ENCODE data around the gene BUD13.

DNA sequence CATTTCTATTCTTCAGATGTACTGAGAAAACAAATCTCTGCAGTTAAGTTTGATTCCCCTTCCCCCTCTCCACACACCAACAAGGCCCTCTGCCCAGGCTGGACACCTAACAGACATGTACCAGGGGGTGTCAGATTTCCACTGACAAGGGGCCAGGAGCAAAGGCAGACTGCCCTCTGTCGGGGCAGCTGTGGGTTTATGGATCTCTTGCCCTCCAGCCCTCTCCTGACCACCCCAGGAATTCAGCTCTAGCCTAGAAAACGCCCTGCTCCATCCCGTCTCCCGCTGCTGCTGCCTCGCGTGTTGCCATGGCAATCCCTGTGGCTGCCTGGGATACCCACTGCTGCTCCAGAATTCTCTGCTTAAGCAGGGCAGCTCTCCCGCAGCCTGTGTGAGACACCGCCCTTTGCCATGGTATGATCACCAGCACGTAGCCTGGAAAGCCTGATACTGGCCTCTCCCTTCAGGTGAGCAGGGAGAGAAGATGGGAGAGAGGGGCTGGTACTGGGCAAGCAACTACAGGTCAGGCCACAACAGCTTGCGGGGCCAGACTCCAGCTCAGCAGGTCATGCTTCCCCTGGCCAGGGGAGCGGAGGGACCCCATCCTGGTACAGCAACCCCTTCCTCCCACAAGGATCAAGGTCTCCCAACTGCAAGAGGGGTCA lies 41.6 kb downstream of the BUD13 start:
- TF ChIP-seq JUN (IDR thresholded peaks at IDR 0.05) (no peak), RAD21 (conservative IDR thresholded peaks at IDR 0.05 in 1 of 2, IDR thresholded peaks at IDR 0.05 in 1 of 2) (no peak), BHLHE40 (IDR thresholded peaks at IDR 0.05; ENCODE audit: low read depth, low read length) (no peak), ZNF302 (CRISPR knock-in tag; IDR thresholded peaks at IDR 0.05) (no peak), RFX5 (IDR thresholded peaks at IDR 0.05) (no peak)
- TF ChIP-seq, protein P1, sequence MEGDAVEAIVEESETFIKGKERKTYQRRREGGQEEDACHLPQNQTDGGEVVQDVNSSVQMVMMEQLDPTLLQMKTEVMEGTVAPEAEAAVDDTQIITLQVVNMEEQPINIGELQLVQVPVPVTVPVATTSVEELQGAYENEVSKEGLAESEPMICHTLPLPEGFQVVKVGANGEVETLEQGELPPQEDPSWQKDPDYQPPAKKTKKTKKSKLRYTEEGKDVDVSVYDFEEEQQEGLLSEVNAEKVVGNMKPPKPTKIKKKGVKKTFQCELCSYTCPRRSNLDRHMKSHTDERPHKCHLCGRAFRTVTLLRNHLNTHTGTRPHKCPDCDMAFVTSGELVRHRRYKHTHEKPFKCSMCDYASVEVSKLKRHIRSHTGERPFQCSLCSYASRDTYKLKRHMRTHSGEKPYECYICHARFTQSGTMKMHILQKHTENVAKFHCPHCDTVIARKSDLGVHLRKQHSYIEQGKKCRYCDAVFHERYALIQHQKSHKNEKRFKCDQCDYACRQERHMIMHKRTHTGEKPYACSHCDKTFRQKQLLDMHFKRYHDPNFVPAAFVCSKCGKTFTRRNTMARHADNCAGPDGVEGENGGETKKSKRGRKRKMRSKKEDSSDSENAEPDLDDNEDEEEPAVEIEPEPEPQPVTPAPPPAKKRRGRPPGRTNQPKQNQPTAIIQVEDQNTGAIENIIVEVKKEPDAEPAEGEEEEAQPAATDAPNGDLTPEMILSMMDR (IDR thresholded peaks at IDR 0.05) = no peak
- TF ChIP-seq, protein P2, sequence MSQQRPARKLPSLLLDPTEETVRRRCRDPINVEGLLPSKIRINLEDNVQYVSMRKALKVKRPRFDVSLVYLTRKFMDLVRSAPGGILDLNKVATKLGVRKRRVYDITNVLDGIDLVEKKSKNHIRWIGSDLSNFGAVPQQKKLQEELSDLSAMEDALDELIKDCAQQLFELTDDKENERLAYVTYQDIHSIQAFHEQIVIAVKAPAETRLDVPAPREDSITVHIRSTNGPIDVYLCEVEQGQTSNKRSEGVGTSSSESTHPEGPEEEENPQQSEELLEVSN (IDR thresholded peaks at IDR 0.05; ENCODE audit: borderline replicate concordance, low read depth) = no peak
